CD4-positive, alpha-beta T cell (primary cell): ENCODE measurements around the gene ZFHX2. TPM values are rescaled to one million over a fixed set of nuclear protein-coding genes. Genes with fewer than 3 reads are reported as not detected.

Experiments used
- ATAC-seq: fragments of 200-7000 bp; cut with Tn5 transposase; one replicate; pipeline ENCODE4 v1.10.0; 2022; ENCODE audit warnings: mild to moderate bottlenecking; ENCODE audit not compliant: poor library complexity
- CTCF ChIA-PET: fragments of 350-600 bp; sonication (Branson Sonifier 250); formaldehyde crosslinking; loops from one replicate; lab custom pipeline; 2021; ENCODE audit warnings: antibody characterized with exemption, inconsistent platforms; lab: Charles Lee
- POLR2A ChIA-PET: fragments of 350-600 bp; sonication (Branson Sonifier 250); formaldehyde crosslinking; loops from one replicate; lab custom pipeline; 2021; ENCODE audit warnings: antibody characterized with exemption, inconsistent platforms; lab: Charles Lee
- DNase-seq, 14 experiments: peaks; one replicate each; pipeline ENCODE4 v3.0.0-alpha.2; 2013 to 2020; ENCODE audit warnings: mixed read lengths in 2 of 14
- H3K27ac ChIP-seq, 2 donors: one replicate each; pipeline versions ENCODE4 v1.5.1 to v1.7.0; 2013; ENCODE audit warnings: low read length in 2 of 2, low read depth in 1 of 2, mild to moderate bottlenecking in 1 of 2
- H3K27me3 ChIP-seq, 2 experiments: 1 replicate in 1 of 2; 2 replicates in 1 of 2; pipeline versions ENCODE4 v1.6.1 to v1.7.0; 2013; ENCODE audit warnings: low read length in 2 of 2, control low read depth in 1 of 2, mild to moderate bottlenecking in 1 of 2, moderate library complexity in 1 of 2; ENCODE audit not compliant: insufficient read depth in 2 of 2, control insufficient read depth in 1 of 2
- H3K36me3 ChIP-seq: one replicate; pipeline ENCODE4 v1.6.1; 2013; ENCODE audit warnings: low read length, control low read depth; ENCODE audit not compliant: insufficient read depth
- H3K4me1 ChIP-seq: one replicate; pipeline ENCODE4 v1.6.1; 2013; ENCODE audit warnings: low read length, control low read depth; ENCODE audit not compliant: insufficient read depth
- H3K4me3 ChIP-seq: one replicate; pipeline ENCODE4 v1.5.1; 2013; ENCODE audit warnings: mild to moderate bottlenecking, low read length, moderate library complexity
- H3K9me3 ChIP-seq, 2 experiments: 1 replicate in 1 of 2; 2 replicates in 1 of 2; pipeline versions ENCODE4 v1.6.1 to v1.7.0; 2013; ENCODE audit warnings: low read length in 2 of 2, mild to moderate bottlenecking in 2 of 2, control low read depth in 1 of 2, moderate library complexity in 1 of 2; ENCODE audit not compliant: control insufficient read depth in 1 of 2, insufficient read depth in 1 of 2
- H3K27ac Mint-ChIP-seq: one replicate; pipeline ENCODE4 v1.8.0; 2020; ENCODE audit warnings: mixed read lengths
- H3K27me3 Mint-ChIP-seq: one replicate; pipeline ENCODE4 v1.8.0; 2021; ENCODE audit warnings: mixed read lengths
- H3K36me3 Mint-ChIP-seq: one replicate; pipeline ENCODE4 v1.8.0; 2021; ENCODE audit warnings: low read depth, mixed read lengths
- H3K4me1 Mint-ChIP-seq: one replicate; pipeline ENCODE4 v1.8.0; 2021; ENCODE audit warnings: low read depth, mixed read lengths
- H3K4me3 Mint-ChIP-seq: one replicate; pipeline ENCODE4 v1.8.0; 2020; ENCODE audit warnings: mild to moderate bottlenecking, mixed read lengths
- H3K9me3 Mint-ChIP-seq: one replicate; pipeline ENCODE4 v1.8.0; 2020; ENCODE audit warnings: mixed read lengths
- intact Hi-C, 2 experiments: fragments of 100-400 bp; cut with DNase I in 1 of 2; cut with micrococcal nuclease in 1 of 2; formaldehyde crosslinking; loops; one replicate each; pipeline versions ENCODE4 v1.15.1 to v1.9.0; 2023 to 2025; cut with DNase I, micrococcal nuclease
- total RNA-seq, 174 experiments: library from RNA in 2 of 174; stranded (reverse) in 2 of 174; gene quantifications; one replicate each; pipeline ENCODE4 v1.2.3 and lab custom pipeline; 2021 to 2026
- TF ChIP-seq, protein P1 (sequence below): fragments of 200-600 bp; IDR thresholded peaks from one replicate; pipeline ENCODE4 v1.8.0; 2022; ENCODE audit warnings: antibody characterized with exemption, mild to moderate bottlenecking

Gene ZFHX2
- total RNA-seq, 2 experiments from 2014 or later, result 0.19 to 0.22 TPM

DNA sequence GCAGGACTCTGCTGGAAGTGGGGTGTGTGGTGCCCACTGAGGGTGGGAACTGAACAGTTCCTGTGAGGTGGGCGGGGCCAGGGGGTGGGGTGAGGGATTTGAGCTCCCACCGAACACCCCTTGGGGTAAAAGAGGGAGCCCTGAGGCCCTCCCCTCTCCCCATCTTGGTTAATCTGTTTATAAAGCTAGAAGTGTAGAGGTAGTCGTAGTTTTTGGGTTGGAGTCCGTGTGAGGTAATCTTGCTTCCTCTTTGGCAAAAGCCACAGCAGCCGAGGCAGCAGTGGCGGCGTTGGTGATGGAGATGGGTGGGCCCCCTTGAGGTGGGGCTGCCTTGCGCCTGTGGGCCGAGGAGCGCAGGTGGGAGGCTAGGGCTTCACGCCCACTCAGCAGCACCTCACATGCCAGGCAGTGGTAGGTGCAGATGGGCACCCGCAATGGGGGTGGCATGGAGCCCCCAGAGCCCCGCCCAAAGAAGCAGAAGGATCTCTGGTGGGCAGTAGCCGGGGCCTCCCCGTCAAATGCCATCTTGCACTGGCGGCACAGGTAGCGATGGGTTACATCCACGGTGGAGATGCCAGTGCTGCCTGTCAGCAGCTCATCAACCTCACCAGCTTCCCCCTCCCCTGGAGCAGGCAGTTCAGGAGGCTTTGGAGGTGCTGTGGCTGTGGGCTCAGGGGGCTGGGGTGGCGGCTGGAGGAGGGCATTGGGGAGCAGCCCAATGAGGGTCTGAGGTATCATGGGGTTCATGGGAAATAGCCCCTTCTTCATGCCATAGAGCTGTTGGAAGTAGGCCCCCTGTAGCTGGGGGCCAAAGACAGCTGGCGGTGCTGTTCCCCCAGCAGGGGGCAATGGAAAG lies 29.6 kb downstream of the ZFHX2 start:
- no peak for ATAC-seq
- no peak overlapping the region for H3K4me3 Mint-ChIP-seq
- no peak overlapping the region for H3K27ac Mint-ChIP-seq
- intact Hi-C loops, result no loop called here
- no peak overlapping the region for H3K27ac ChIP-seq
- H3K36me3 Mint-ChIP-seq, result no peaks in the 10 kb centered on the region
- CTCF ChIA-PET, result no interaction called here
- H3K27me3 Mint-ChIP-seq, result no peaks in the 10 kb centered on the region
- TF ChIP-seq, protein P1, sequence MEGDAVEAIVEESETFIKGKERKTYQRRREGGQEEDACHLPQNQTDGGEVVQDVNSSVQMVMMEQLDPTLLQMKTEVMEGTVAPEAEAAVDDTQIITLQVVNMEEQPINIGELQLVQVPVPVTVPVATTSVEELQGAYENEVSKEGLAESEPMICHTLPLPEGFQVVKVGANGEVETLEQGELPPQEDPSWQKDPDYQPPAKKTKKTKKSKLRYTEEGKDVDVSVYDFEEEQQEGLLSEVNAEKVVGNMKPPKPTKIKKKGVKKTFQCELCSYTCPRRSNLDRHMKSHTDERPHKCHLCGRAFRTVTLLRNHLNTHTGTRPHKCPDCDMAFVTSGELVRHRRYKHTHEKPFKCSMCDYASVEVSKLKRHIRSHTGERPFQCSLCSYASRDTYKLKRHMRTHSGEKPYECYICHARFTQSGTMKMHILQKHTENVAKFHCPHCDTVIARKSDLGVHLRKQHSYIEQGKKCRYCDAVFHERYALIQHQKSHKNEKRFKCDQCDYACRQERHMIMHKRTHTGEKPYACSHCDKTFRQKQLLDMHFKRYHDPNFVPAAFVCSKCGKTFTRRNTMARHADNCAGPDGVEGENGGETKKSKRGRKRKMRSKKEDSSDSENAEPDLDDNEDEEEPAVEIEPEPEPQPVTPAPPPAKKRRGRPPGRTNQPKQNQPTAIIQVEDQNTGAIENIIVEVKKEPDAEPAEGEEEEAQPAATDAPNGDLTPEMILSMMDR, result no peak
- no peak for DNase-seq
- POLR2A ChIA-PET, result no interaction called here
- H3K36me3 ChIP-seq, result no peaks in the 10 kb centered on the region
- no peaks in the 10 kb centered on the region for H3K9me3 ChIP-seq
- H3K27me3 ChIP-seq, result no peaks in the 10 kb centered on the region
- no peaks in the 10 kb centered on the region for H3K9me3 Mint-ChIP-seq
- H3K4me1 Mint-ChIP-seq, result no peaks in the 10 kb centered on the region
- no peaks in the 10 kb centered on the region for H3K4me1 ChIP-seq
- H3K4me3 ChIP-seq, result no peak overlapping the region

DNA sequence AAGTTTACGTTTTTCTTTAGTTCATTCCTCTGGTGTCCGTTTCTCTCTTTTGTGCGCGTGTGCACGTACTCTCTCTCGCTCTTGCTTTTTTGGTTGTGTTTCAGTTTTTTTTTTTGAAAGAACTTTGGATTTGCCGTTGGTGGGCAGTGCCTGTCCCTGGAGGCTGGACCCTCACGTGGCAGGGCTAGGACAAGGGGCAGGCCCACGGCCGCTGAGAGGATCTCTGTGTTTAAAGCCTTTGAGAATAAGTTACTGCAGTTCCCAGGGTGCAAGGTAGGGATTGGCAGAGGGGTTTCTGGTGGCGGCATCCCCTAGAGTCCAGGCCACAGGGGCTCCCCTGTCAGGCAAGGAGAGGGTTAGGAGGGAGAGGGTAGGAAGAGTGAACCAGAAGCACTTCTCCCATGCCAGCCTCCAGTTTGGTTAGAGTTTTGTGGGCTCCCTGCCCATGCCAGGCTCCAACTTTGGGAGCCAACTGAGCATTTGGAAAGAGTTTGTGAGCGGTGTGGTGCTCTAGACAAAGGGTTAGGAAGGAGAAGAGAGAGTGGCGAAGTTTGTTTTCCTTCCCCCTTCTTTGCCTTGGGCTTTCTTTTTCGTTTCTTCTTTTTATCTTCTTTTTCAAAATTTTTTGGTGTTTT lies 30.5 kb downstream of the ZFHX2 start:
- no peak overlapping the region for H3K27ac ChIP-seq
- Mint-ChIP-seq H3K36me3 (no peaks in the 10 kb centered on the region), H3K27ac (no peak overlapping the region), H3K9me3 (no peaks in the 10 kb centered on the region), H3K27me3 (no peaks in the 10 kb centered on the region), H3K4me3 (no peak overlapping the region), H3K4me1 (no peaks in the 10 kb centered on the region)
- no peaks in the 10 kb centered on the region for H3K36me3 ChIP-seq
- ChIA-PET POLR2A (no interaction called here), CTCF (no interaction called here)
- no peaks in the 10 kb centered on the region for H3K9me3 ChIP-seq
- intact Hi-C loops, result no loop called here
- DNase-seq (no peak), ATAC-seq (no peak)
- TF ChIP-seq, protein P1, result no peak
- no peaks in the 10 kb centered on the region for H3K4me1 ChIP-seq
- no peak overlapping the region for H3K4me3 ChIP-seq
- H3K27me3 ChIP-seq, result no peaks in the 10 kb centered on the region

DNA sequence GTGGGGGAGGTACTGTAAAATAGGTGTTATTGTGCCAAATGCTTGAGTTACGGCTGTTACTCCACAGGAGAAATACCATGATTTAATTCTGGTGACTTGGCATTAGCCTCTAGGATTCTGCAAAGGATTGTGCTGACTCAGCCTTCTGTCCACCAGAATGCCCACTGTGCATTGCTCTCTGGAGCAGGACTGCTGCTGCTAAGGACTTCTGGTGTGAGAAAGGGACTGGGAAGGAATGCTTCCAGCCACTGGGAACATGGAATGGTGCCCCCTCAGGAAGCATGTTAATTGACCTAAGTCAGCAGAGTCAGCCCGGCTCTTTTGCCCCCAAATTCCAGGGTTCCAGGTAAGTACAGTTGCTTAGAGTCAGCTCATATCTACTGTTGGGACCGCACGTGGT lies 32.9 kb downstream of the ZFHX2 start:
- no peak overlapping the region for H3K4me3 ChIP-seq
- DNase-seq, result no peak
- no peaks in the 10 kb centered on the region for H3K4me1 ChIP-seq
- H3K9me3 ChIP-seq, result no peaks in the 10 kb centered on the region
- H3K36me3 Mint-ChIP-seq, result no peaks in the 10 kb centered on the region
- CTCF ChIA-PET, result no interaction called here
- H3K27me3 ChIP-seq, result no peaks in the 10 kb centered on the region
- TF ChIP-seq, protein P1, result no peak
- H3K27ac Mint-ChIP-seq, result no peak overlapping the region
- no peaks in the 10 kb centered on the region for H3K36me3 ChIP-seq
- no peaks in the 10 kb centered on the region for H3K9me3 Mint-ChIP-seq
- peaks cover 4% of the 10 kb centered on the region for H3K4me1 Mint-ChIP-seq
- ATAC-seq, result no peak
- intact Hi-C loops, result no loop called here
- POLR2A ChIA-PET, result no interaction called here
- H3K4me3 Mint-ChIP-seq, result no peak overlapping the region
- H3K27ac ChIP-seq, result no peak overlapping the region
- no peaks in the 10 kb centered on the region for H3K27me3 Mint-ChIP-seq
